ENCODE measurements around the gene C17orf50.

DNA sequence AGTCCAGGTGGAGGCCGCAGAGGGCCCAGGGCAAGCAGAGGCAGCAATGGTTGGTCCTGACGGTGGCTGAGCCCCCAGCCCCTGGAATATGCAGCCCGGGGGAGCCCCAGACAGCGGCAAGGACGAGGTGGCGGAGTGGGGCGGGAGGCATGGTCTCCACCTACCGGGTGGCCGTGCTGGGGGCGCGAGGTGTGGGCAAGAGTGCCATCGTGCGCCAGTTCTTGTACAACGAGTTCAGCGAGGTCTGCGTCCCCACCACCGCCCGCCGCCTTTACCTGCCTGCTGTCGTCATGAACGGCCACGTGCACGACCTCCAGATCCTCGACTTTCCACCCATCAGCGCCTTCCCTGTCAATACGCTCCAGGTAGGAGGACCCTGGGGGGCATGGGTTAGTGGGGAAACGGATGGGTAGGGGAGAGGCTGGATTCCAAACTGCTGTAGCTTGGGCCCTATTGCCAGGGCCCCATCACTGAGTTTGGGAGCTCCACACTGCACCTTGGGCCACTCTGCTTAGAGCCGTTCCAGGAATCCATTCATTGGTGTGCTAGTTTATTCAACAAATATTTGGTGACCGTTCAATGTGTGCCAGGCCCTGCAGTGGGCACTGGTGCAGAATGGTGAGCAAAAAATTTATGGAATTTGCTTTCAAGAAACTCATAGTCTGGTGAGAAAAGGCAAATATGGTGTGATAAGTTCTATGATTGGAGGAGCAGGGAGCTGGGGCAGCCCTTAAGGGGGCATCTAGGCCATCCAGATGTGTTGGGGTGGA lies 25.5 kb upstream of the C17orf50 start:
- TF ChIP-seq POLR2AphosphoS5 (IDR thresholded peaks at IDR 0.05) (no peak), POLR2A (IDR thresholded peaks at IDR 0.05) (no peak)
- TF ChIP-seq, protein P1, sequence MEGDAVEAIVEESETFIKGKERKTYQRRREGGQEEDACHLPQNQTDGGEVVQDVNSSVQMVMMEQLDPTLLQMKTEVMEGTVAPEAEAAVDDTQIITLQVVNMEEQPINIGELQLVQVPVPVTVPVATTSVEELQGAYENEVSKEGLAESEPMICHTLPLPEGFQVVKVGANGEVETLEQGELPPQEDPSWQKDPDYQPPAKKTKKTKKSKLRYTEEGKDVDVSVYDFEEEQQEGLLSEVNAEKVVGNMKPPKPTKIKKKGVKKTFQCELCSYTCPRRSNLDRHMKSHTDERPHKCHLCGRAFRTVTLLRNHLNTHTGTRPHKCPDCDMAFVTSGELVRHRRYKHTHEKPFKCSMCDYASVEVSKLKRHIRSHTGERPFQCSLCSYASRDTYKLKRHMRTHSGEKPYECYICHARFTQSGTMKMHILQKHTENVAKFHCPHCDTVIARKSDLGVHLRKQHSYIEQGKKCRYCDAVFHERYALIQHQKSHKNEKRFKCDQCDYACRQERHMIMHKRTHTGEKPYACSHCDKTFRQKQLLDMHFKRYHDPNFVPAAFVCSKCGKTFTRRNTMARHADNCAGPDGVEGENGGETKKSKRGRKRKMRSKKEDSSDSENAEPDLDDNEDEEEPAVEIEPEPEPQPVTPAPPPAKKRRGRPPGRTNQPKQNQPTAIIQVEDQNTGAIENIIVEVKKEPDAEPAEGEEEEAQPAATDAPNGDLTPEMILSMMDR (IDR thresholded peaks at IDR 0.05), result no peak
